GM21737 (cell line): ENCODE measurements around the gene ZNF93.
"Not testable (repeated sequence)": the region's sequence is repeated elsewhere in the genome, so short reads cannot be mapped to it uniquely, and the experiment has no call there.

Experiments
- ATAC-seq: cut with Tn5 transposase; IDR thresholded peaks from one replicate; pipeline ENCODE4 v1.9.1; 2021; ENCODE audit warnings: mild to moderate bottlenecking, moderate library complexity; ENCODE audit not compliant: unreplicated experiment

The ZNF93 gene

GRCh38 chr19:19900729-19901444 lies at the start of gene ZNF93:
Gene ZNF93, plus strand, starts transcription at chr19:19900946. Its CDS starts 143 bp downstream, at chr19:19901089.
- ATAC-seq, result peak; percentile 91

GRCh38 chr19:19851740-19852139 lies 49.0 kb upstream of the ZNF93 start:
- not testable (repeated sequence) for ATAC-seq

- no peak for ATAC-seq
These were observed 42.0 kb upstream of the ZNF93 start for GRCh38 chr19:19858751-19859150.

- no peak for ATAC-seq
These were observed 39.9 kb upstream of the ZNF93 start for GRCh38 chr19:19860756-19861390.

GRCh38 chr19:19865750-19866610 lies 34.8 kb upstream of the ZNF93 start, which contains the start of gene ZNF253:
Gene ZNF253, plus strand, starts transcription at chr19:19865882. Its CDS starts 115 bp downstream, at chr19:19865997.
- peak; percentile 97 for ATAC-seq

GRCh38 chr19:19866611-19867248 lies 34.0 kb upstream of the ZNF93 start:
- ATAC-seq, result no peak

GRCh38 chr19:19870086-19870485 lies 30.7 kb upstream of the ZNF93 start:
- ATAC-seq, result not testable (repeated sequence)

- no peak for ATAC-seq
These were observed 28.8 kb upstream of the ZNF93 start for GRCh38 chr19:19871932-19872331.

GRCh38 chr19:19873381-19873780 lies 27.4 kb upstream of the ZNF93 start:
- ATAC-seq, result no peak

GRCh38 chr19:19877724-19878123 lies 23.0 kb upstream of the ZNF93 start:
- no peak for ATAC-seq

GRCh38 chr19:19884583-19884982 lies 16.2 kb upstream of the ZNF93 start:
- no peak for ATAC-seq

- ATAC-seq, result not testable (repeated sequence)
These were observed 8.4 kb upstream of the ZNF93 start for GRCh38 chr19:19892055-19892941.

GRCh38 chr19:19900139-19900728 lies 512 bp upstream of the ZNF93 start:
- ATAC-seq, result no peak

GRCh38 chr19:19907551-19907950 lies 6.8 kb downstream of the ZNF93 start:
- not testable (repeated sequence) for ATAC-seq

- ATAC-seq, result no peak
These were observed 8.9 kb downstream of the ZNF93 start for GRCh38 chr19:19909654-19910053.

- ATAC-seq, result no peak
These were observed 10.4 kb downstream of the ZNF93 start for GRCh38 chr19:19911150-19911549.

- no peak for ATAC-seq
These were observed 13.8 kb downstream of the ZNF93 start for GRCh38 chr19:19914596-19914995.

- not testable (repeated sequence) for ATAC-seq
These were observed 29.7 kb downstream of the ZNF93 start for GRCh38 chr19:19930417-19930816.
